CD4-positive, alpha-beta memory T cell (primary cell): ENCODE data around the gene PSD. TPM values are rescaled to one million over a fixed set of nuclear protein-coding genes. Genes with fewer than 3 reads are reported as not detected.

Source experiments
- CTCF ChIA-PET: fragments of 350-600 bp; sonication (Branson Sonifier 250); formaldehyde crosslinking; loops from one replicate; lab custom pipeline; 2021; ENCODE audit warnings: inconsistent platforms; ENCODE audit not compliant: partially characterized antibody; lab: Charles Lee
- POLR2A ChIA-PET: fragments of 350-600 bp; sonication (Branson Sonifier 250); formaldehyde crosslinking; loops from one replicate; lab custom pipeline; 2021; ENCODE audit not compliant: partially characterized antibody; lab: Charles Lee
- DNase-seq, 5 donors: peaks; one replicate each; pipeline versions ENCODE4 v3.0.0 to v3.0.0-alpha.2; 2020 to 2022; ENCODE audit warnings: mixed read lengths in 1 of 5
- H3K27ac ChIP-seq: one replicate; pipeline ENCODE4 v1.7.0; 2013; ENCODE audit warnings: low read depth, low read length
- H3K27me3 ChIP-seq: 2 replicates; pipeline ENCODE4 v1.7.0; 2013; ENCODE audit warnings: mild to moderate bottlenecking, low read length, moderate library complexity; ENCODE audit not compliant: insufficient read depth
- H3K36me3 ChIP-seq: 2 replicates; pipeline ENCODE4 v1.7.0; 2013; ENCODE audit warnings: mild to moderate bottlenecking, low read length, moderate library complexity; ENCODE audit not compliant: insufficient read depth
- H3K4me1 ChIP-seq: 2 replicates; pipeline ENCODE4 v1.7.0; 2013; ENCODE audit warnings: mild to moderate bottlenecking, low read length, moderate library complexity; ENCODE audit not compliant: insufficient read depth
- H3K4me3 ChIP-seq, 2 donors: one replicate each; pipeline ENCODE4 v1.7.0; 2013; ENCODE audit warnings: low read length in 2 of 2, mild to moderate bottlenecking in 1 of 2
- H3K9me3 ChIP-seq, 2 donors: one replicate each; pipeline ENCODE4 v1.7.0; 2013; ENCODE audit warnings: low read length in 2 of 2, control low read depth in 1 of 2; ENCODE audit not compliant: control insufficient read depth in 1 of 2
- H3K27ac Mint-ChIP-seq, 7 donors: one replicate each; pipeline ENCODE4 v1.8.0; 2020 to 2021; ENCODE audit warnings: mixed read lengths in 7 of 7, mild to moderate bottlenecking in 6 of 7, inconsistent platforms in 3 of 7, moderate library complexity in 3 of 7
- H3K27me3 Mint-ChIP-seq, 2 donors: one replicate each; pipeline ENCODE4 v1.8.0; 2020 to 2021; ENCODE audit warnings: mixed read lengths in 2 of 2
- H3K36me3 Mint-ChIP-seq, 2 donors: one replicate each; pipeline ENCODE4 v1.8.0; 2020 to 2021; ENCODE audit warnings: mixed read lengths in 2 of 2, inconsistent platforms in 1 of 2, mild to moderate bottlenecking in 1 of 2
- H3K4me1 Mint-ChIP-seq, 4 donors: one replicate each; pipeline ENCODE4 v1.8.0; 2020 to 2021; ENCODE audit warnings: mixed read lengths in 4 of 4, mild to moderate bottlenecking in 1 of 4
- H3K4me3 Mint-ChIP-seq, 8 donors: one replicate each; pipeline ENCODE4 v1.8.0; 2020 to 2021; ENCODE audit warnings: mixed read lengths in 8 of 8, mild to moderate bottlenecking in 7 of 8, moderate library complexity in 6 of 8, inconsistent platforms in 3 of 8
- H3K9me3 Mint-ChIP-seq, 8 donors: one replicate each; pipeline ENCODE4 v1.8.0; 2020 to 2021; ENCODE audit warnings: mixed read lengths in 8 of 8, mild to moderate bottlenecking in 5 of 8, inconsistent platforms in 3 of 8, moderate library complexity in 1 of 8
- intact Hi-C: fragments of 100-400 bp; cut with micrococcal nuclease; formaldehyde crosslinking; loops from one replicate; pipeline ENCODE4 v1.15.1; 2023
- polyA plus RNA-seq, 2 donors: library from polyadenylated mRNA; unstranded; fragments of 300-500 nt; fragmentation: Illumina TruSeq; gene quantifications; one replicate each; pipeline ENCODE4 v1.2.3, GENCODE V29; 2021
- total RNA-seq, 2 experiments: library from RNA; stranded (reverse); gene quantifications; one replicate each; pipeline ENCODE4 v1.2.3, GENCODE V29; 2021

PSD gene
- total and polyA plus RNA-seq, 4 experiments from 2014 or later: 2.1 to 5.4 (median 3.8) TPM

GRCh38 chr10:102435133-102435497, 16.5 kb upstream of the PSD start:
- no peaks in the 10 kb centered on the region for H3K27me3 Mint-ChIP-seq
- Histone ChIP-seq H3K4me1 (peaks cover 62% of the 10 kb centered on the region), H3K4me3 (peak overlapping the region in 1 of 2 donors; percentile 54), H3K9me3 (no peaks in the 10 kb centered on the region), H3K27ac (peak overlapping the region; percentile 79), H3K27me3 (no peaks in the 10 kb centered on the region), H3K36me3 (no peaks in the 10 kb centered on the region)
- peaks cover 0 to 13% of the 10 kb centered on the region in 2 donors for H3K36me3 Mint-ChIP-seq
- H3K27ac Mint-ChIP-seq: peak overlapping the region; percentile 87 to 98 (median 95)
- peaks cover 0 to 2% (median 0%) of the 10 kb centered on the region in 8 donors for H3K9me3 Mint-ChIP-seq
- intact Hi-C loops: no loop called here
- CTCF ChIA-PET: interaction anchor here (1.1 to 5.9 kb wide), 5 partner anchors 13 to 44 kb away, joined by 3 to 42 read pairs (median 9); partner anchors contain the start of genes C10orf95 and FBXL15
- DNase-seq: no peak
- peak overlapping the region; percentile 82 to 94 (median 87) for H3K4me3 Mint-ChIP-seq
- H3K4me1 Mint-ChIP-seq: peaks cover 30 to 65% (median 47%) of the 10 kb centered on the region in 4 donors
- POLR2A ChIA-PET: interaction anchor here (1.0 to 9.9 kb wide), 6 partner anchors 12 to 68 kb away, joined by 4 to 198 read pairs (median 12); partner anchors contain the start of genes ACTR1A, C10orf95, FBXL15 and NFKB2

GRCh38 chr10:102434394-102435132, 16.0 kb upstream of the PSD start:
- H3K4me1 Mint-ChIP-seq: peaks cover 30 to 65% (median 47%) of the 10 kb centered on the region in 4 donors
- H3K36me3 Mint-ChIP-seq: peaks cover 0 to 13% of the 10 kb centered on the region in 2 donors
- H3K9me3 Mint-ChIP-seq: peaks cover 0 to 2% (median 0%) of the 10 kb centered on the region in 8 donors
- peak overlapping the region; percentile 58 to 94 (median 87) for H3K4me3 Mint-ChIP-seq
- CTCF ChIA-PET: interaction anchor here (1.3 to 5.9 kb wide), 6 partner anchors 12 to 44 kb away, joined by 4 to 42 read pairs (median 12); partner anchors contain the start of genes C10orf95 and FBXL15
- no peaks in the 10 kb centered on the region for H3K27me3 Mint-ChIP-seq
- intact Hi-C loops: loop anchor here (5.0 kb wide), 1 partner anchor 308 kb away; the partner anchor contains the start of gene WBP1L
- Histone ChIP-seq H3K27ac (peak overlapping the region; percentile 79), H3K36me3 (no peaks in the 10 kb centered on the region), H3K9me3 (no peaks in the 10 kb centered on the region), H3K27me3 (no peaks in the 10 kb centered on the region), H3K4me1 (peaks cover 62% of the 10 kb centered on the region), H3K4me3 (peak overlapping the region in 1 of 2 donors; percentile 54)
- peak overlapping the region; percentile 87 to 98 (median 95) for H3K27ac Mint-ChIP-seq
- DNase-seq: no peak
- POLR2A ChIA-PET: interaction anchor here (1.0 to 9.9 kb wide), 6 partner anchors 11 to 40 kb away, joined by 4 to 198 read pairs (median 23); partner anchors contain the start of genes C10orf95, FBXL15 and NFKB2

GRCh38 chr10:102433619-102434046, 15.0 kb upstream of the PSD start:
- Histone ChIP-seq H3K27me3 (no peaks in the 10 kb centered on the region), H3K9me3 (no peaks in the 10 kb centered on the region), H3K4me1 (peaks cover 62% of the 10 kb centered on the region), H3K4me3 (no peak overlapping the region), H3K27ac (peak overlapping the region; percentile 79), H3K36me3 (no peaks in the 10 kb centered on the region)
- Mint-ChIP-seq H3K4me3 (peak overlapping the region; percentile 90 to 95 (median 94)), H3K9me3 (peaks cover 0 to 2% (median 0%) of the 10 kb centered on the region in 8 donors), H3K4me1 (peaks cover 30 to 65% (median 47%) of the 10 kb centered on the region in 4 donors), H3K27me3 (no peaks in the 10 kb centered on the region), H3K36me3 (peaks cover 0 to 13% of the 10 kb centered on the region in 2 donors), H3K27ac (peak overlapping the region; percentile 76 to 98 (median 97))
- CTCF ChIA-PET: interaction anchor here (1.1 to 5.9 kb wide), 6 partner anchors 11 to 302 kb away, joined by 3 to 42 read pairs (median 11); partner anchors contain the start of genes C10orf95, FBXL15 and PPRC1
- intact Hi-C loops: loop anchor here (5.0 kb wide), 1 partner anchor 309 kb away; the partner anchor contains the start of gene WBP1L
- POLR2A ChIA-PET: interaction anchor here (0.6 to 9.9 kb wide), 6 partner anchors 10 to 211 kb away, joined by 3 to 198 read pairs (median 18); partner anchors contain the start of genes C10orf95, FBXL15 and TRIM8
- DNase-seq: no peak

GRCh38 chr10:102432162-102432950, 13.8 kb upstream of the PSD start, which contains the start of gene CUEDC2:
Gene CUEDC2 (minus strand): TSS chr10:102432574. CDS start chr10:102425188, 7,386 bp downstream.
- no peaks in the 10 kb centered on the region for H3K9me3 ChIP-seq
- peak within 1 kb of the TSS; percentile 84 to 98 (median 97) for H3K27ac Mint-ChIP-seq
- H3K27ac ChIP-seq: peak within 1 kb of the TSS; percentile 79
- peaks cover 0 to 13% of the 10 kb centered on the region in 2 donors for H3K36me3 Mint-ChIP-seq
- H3K4me3 Mint-ChIP-seq: peak within 1 kb of the TSS; percentile 90 to 95 (median 94)
- no peaks in the 10 kb centered on the region for H3K9me3 Mint-ChIP-seq
- DNase-seq: peak; percentile 89 to 95 (median 93)
- H3K36me3 ChIP-seq: no peaks in the 10 kb centered on the region
- no peaks in the 10 kb centered on the region for H3K27me3 Mint-ChIP-seq
- peaks cover 24 to 57% (median 40%) of the 10 kb centered on the region in 4 donors for H3K4me1 Mint-ChIP-seq
- H3K4me1 ChIP-seq: peaks cover 52% of the 10 kb centered on the region
- intact Hi-C loops: loop anchor here (1.0 to 5.0 kb wide), 5 partner anchors 11 to 310 kb away; partner anchors contain the start of gene WBP1L
- no peaks in the 10 kb centered on the region for H3K27me3 ChIP-seq
- CTCF ChIA-PET: interaction anchor here (0.6 to 5.9 kb wide), 12 partner anchors 10 to 300 kb away, joined by 3 to 42 read pairs (median 4); partner anchors contain the start of genes ACTR1A, C10orf95, FBXL15 and PPRC1
- peak within 1 kb of the TSS; percentile 83 to 92 for H3K4me3 ChIP-seq
- POLR2A ChIA-PET: interaction anchor here (0.6 to 9.9 kb wide), 19 partner anchors 9 to 286 kb away, joined by 3 to 198 read pairs (median 4); partner anchors contain the start of genes C10orf95, FBXL15, NFKB2 and SUFU

- Histone ChIP-seq H3K9me3 (no peaks in the 10 kb centered on the region), H3K4me1 (peaks cover 46% of the 10 kb centered on the region), H3K27me3 (no peaks in the 10 kb centered on the region), H3K4me3 (peak overlapping the region; percentile 83 to 92), H3K27ac (peak overlapping the region; percentile 79), H3K36me3 (no peaks in the 10 kb centered on the region)
- peaks cover 0 to 15% of the 10 kb centered on the region in 2 donors for H3K36me3 Mint-ChIP-seq
- intact Hi-C loops: loop anchor here (1.0 to 5.0 kb wide), 5 partner anchors 10 to 311 kb away; partner anchors contain the start of gene WBP1L
- peak overlapping the region; percentile 66 to 98 (median 91) for H3K27ac Mint-ChIP-seq
- peaks cover 22 to 55% (median 35%) of the 10 kb centered on the region in 4 donors for H3K4me1 Mint-ChIP-seq
- ChIA-PET POLR2A (interaction anchor here (1.1 to 9.9 kb wide), 10 partner anchors 8 to 211 kb away, joined by 3 to 198 read pairs (median 10); partner anchors contain the start of genes C10orf95, FBXL15, NFKB2 and SUFU), CTCF (interaction anchor here (1.0 to 5.9 kb wide), 6 partner anchors 9 to 71 kb away, joined by 3 to 42 read pairs (median 11); partner anchors contain the start of genes ACTR1A, C10orf95 and FBXL15)
- peak overlapping the region; percentile 90 to 95 (median 94) for H3K4me3 Mint-ChIP-seq
- no peak for DNase-seq
- no peaks in the 10 kb centered on the region for H3K27me3 Mint-ChIP-seq
- H3K9me3 Mint-ChIP-seq: no peaks in the 10 kb centered on the region
Observed at GRCh38 chr10:102431452-102432124, 13.0 kb upstream of the PSD start.
